NCI-H1436 treated with DMSO at 0.1 percent for 48 hours (cell line): Measurements from ENCODE around the gene PMF1.
A peak's percentile ranks its signal among the peaks of the same experiment; 100 is the strongest.
"Not testable (repeated sequence)": the region's sequence is repeated elsewhere in the genome, so short reads cannot be mapped to it uniquely, and the experiment has no call there.

Source experiments
- DNase-seq: peaks from one replicate; lab custom pipeline; 2025; lab: John Stamatoyannopoulos, UW

The PMF1 gene

GRCh38 chr1:156196445-156196844, 16.4 kb upstream of the PMF1 start:
- no peak for DNase-seq

GRCh38 chr1:156198831-156199349, 13.9 kb upstream of the PMF1 start:
- DNase-seq = no peak

- DNase-seq = no peak
Measured at GRCh38 chr1:156200044-156200443, 12.8 kb upstream of the PMF1 start.

GRCh38 chr1:156203331-156203730, 9.5 kb upstream of the PMF1 start:
- DNase-seq = no peak

- no peak for DNase-seq
Measured at GRCh38 chr1:156204686-156205085, 8.1 kb upstream of the PMF1 start.

GRCh38 chr1:156211243-156211642, 1.6 kb upstream of the PMF1 start:
- no peak for DNase-seq

GRCh38 chr1:156212130-156212529, 677 bp upstream of the PMF1 start:
- DNase-seq = no peak

GRCh38 chr1:156213644-156213966, 798 bp downstream of the PMF1 start:
- DNase-seq = no peak

- no peak for DNase-seq
Measured at GRCh38 chr1:156214024-156214748, 1.4 kb downstream of the PMF1 start.

- DNase-seq = not testable (repeated sequence)
Measured at GRCh38 chr1:156216361-156217086, 3.7 kb downstream of the PMF1 start.

GRCh38 chr1:156217871-156218270, 5.1 kb downstream of the PMF1 start:
- no peak for DNase-seq

GRCh38 chr1:156220226-156220625, 7.4 kb downstream of the PMF1 start:
- DNase-seq = no peak

GRCh38 chr1:156221986-156222692, 9.3 kb downstream of the PMF1 start:
- DNase-seq = no peak

- no peak for DNase-seq
Measured at GRCh38 chr1:156225677-156226014, 12.8 kb downstream of the PMF1 start.

- no peak for DNase-seq
Measured at GRCh38 chr1:156226116-156226538, 13.3 kb downstream of the PMF1 start.

GRCh38 chr1:156226782-156227181, 14.0 kb downstream of the PMF1 start:
- no peak for DNase-seq

- no peak for DNase-seq
Measured at GRCh38 chr1:156228501-156228900, 15.7 kb downstream of the PMF1 start.

GRCh38 chr1:156229809-156230472, 17.1 kb downstream of the PMF1 start:
- no peak for DNase-seq

GRCh38 chr1:156230473-156230837, 17.6 kb downstream of the PMF1 start:
- DNase-seq = no peak

GRCh38 chr1:156232201-156232894, 19.5 kb downstream of the PMF1 start:
- peak; percentile 16 for DNase-seq

- DNase-seq = no peak
Measured at GRCh38 chr1:156233426-156234127, 20.8 kb downstream of the PMF1 start.
